A673 (cell line): ENCODE measurements around the gene CAPN1.

Experiments
- CTCF ChIP-seq: fragments of 300-800, 200-600 bp; sonication (generic); conservative IDR thresholded peaks from 2 replicates; pipeline ENCODE4 v1.5.1; 2017; ENCODE audit warnings: low read depth, mild to moderate bottlenecking, antibody characterized with exemption, low read length, moderate library complexity, mixed read lengths
- EZH2 ChIP-seq: fragments of 200-600 bp; sonication (generic); IDR thresholded peaks from 2 replicates; pipeline ENCODE4 v1.6.1; 2017; ENCODE audit warnings: borderline replicate concordance, low read depth, mild to moderate bottlenecking, mixed read lengths, antibody characterized with exemption, low read length; ENCODE audit not compliant: poor library complexity, severe bottlenecking

- TF ChIP-seq CTCF (no peak), EZH2 (no peak)
Measured at GRCh38 chr11:65207918-65208784, 26.4 kb downstream of the CAPN1 start.
